Measurements from ENCODE around the gene SLC35F5.
"Not testable (repeated sequence)": the region's sequence is repeated elsewhere in the genome, so short reads cannot be mapped to it uniquely, and the experiment has no call there.

The SLC35F5 gene

DNA sequence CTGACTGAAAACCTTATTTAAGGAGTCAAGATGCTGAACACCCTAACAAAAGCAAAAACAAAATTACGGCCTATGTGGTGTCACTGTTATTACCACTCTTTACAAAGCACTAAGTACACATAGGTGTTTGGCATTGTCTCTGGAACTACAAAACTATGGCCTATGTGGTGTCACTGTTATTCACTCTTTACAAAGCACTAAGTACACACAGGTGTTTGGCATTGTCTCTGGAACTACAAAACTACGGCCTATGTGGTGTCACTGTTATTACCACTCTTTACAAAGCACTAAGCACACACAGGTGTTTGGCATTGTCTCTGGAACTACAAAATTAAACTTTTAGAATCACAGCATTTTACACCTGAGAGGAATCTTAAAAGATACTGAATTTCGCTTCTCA is 47.4 kb downstream of the SLC35F5 start:
- DNase-seq (ENCODE audit: low read depth), result no peak
- TF ChIP-seq, protein P1, sequence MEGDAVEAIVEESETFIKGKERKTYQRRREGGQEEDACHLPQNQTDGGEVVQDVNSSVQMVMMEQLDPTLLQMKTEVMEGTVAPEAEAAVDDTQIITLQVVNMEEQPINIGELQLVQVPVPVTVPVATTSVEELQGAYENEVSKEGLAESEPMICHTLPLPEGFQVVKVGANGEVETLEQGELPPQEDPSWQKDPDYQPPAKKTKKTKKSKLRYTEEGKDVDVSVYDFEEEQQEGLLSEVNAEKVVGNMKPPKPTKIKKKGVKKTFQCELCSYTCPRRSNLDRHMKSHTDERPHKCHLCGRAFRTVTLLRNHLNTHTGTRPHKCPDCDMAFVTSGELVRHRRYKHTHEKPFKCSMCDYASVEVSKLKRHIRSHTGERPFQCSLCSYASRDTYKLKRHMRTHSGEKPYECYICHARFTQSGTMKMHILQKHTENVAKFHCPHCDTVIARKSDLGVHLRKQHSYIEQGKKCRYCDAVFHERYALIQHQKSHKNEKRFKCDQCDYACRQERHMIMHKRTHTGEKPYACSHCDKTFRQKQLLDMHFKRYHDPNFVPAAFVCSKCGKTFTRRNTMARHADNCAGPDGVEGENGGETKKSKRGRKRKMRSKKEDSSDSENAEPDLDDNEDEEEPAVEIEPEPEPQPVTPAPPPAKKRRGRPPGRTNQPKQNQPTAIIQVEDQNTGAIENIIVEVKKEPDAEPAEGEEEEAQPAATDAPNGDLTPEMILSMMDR (conservative IDR thresholded peaks at IDR 0.05; ENCODE audit: control insufficient read depth, insufficient read depth, low read depth, low read length), result no peak

DNA sequence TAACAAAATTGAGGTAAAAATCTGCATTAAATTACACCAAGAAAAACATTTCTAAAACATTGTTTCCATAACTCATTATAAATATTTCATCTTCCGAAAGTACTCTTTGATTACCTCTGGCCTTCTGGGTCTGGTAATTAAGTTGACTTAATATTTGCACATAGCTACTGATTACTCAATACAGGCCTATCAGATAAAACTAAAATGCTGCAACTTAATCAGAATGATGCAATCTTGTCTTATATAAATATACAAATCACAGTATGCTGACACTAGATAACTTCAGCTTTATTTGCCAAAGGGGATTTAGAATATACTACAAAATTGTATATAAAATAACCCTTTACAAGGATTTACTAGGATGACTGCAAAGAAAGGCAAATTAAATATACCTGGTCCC is 49.3 kb downstream of the SLC35F5 start:
- no peak overlapping the region for H3K4me3 ChIP-seq (ENCODE audit: control insufficient read depth, low read depth, low read length)
- no peak for DNase-seq (ENCODE audit: low read depth)
- TF ChIP-seq, protein P1 (conservative IDR thresholded peaks at IDR 0.05; ENCODE audit: control insufficient read depth, insufficient read depth, low read depth, low read length), result no peak

More for the DNA sequence above, 47.4 kb downstream of the SLC35F5 start:
- H3K4me3 ChIP-seq (ENCODE audit: control insufficient read depth, low read depth, low read length), result no peak overlapping the region

DNA sequence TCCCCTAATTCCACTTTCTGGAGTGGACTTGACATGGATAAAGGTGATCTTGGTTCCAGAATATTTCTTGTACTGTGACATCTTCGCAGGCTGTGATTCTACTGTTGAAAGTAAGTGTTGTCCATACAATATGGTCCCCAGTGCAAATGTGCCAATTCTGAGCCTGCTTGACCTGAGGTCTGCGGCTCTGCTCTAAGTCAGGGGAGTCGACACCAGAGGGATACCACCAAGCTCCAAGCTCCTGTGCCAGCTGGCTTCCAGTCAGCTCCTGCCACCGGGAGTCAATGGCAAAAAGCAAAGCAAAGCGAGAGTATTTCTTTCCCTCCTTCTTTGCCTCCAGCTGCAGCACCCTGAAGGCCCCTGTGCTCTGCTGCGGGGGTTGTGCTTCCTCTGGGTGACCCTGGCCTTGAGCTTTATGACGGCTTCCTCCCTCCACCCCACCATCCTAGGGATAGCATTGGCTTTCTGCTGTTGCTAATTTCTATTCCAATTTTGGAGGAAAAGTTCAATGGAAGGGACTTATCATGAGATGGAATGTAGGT is 50.4 kb downstream of the SLC35F5 start:
- TF ChIP-seq, protein P1 (conservative IDR thresholded peaks at IDR 0.05; ENCODE audit: control insufficient read depth, insufficient read depth, low read depth, low read length), result no peak
- no peak overlapping the region for H3K4me3 ChIP-seq (ENCODE audit: control insufficient read depth, low read depth, low read length)
- DNase-seq (ENCODE audit: low read depth), result no peak

DNA sequence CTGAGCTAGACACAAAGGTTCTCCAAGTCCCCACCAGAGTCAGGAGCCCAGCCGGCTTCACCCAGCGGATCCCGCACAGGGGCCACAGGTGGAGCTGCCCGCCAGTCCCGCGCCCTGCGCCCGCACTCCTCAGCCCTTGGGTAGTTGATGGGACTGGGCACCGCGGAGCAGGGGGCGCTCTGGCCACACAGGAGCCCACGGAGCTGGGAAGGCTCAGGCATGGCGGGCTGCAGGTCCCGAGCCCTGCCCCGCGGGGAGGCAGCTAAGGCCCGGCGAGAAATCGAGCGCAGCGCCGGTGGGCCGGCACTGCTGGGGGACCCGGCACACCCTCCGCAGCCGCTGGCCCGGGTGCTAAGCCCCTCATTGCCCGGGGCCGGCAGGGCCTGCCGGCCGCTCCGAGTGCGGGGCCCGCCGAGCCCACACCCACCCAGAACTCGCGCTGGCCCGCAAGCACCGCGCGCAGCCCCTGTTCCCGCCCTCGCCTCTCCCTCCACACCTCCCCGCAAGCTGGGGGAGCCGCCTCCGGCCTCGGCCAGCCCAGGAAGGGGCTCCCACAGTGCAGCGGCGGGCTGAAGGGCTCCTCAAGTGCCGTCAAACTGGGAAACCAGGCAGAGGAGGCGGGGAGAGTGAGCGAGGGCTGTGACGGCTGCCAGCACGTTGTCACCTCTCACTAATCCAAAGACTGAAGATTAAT is 52.0 kb downstream of the SLC35F5 start:
- H3K4me3 ChIP-seq (ENCODE audit: control insufficient read depth, low read depth, low read length); DNase-seq (ENCODE audit: low read depth): not testable (repeated sequence)

DNA sequence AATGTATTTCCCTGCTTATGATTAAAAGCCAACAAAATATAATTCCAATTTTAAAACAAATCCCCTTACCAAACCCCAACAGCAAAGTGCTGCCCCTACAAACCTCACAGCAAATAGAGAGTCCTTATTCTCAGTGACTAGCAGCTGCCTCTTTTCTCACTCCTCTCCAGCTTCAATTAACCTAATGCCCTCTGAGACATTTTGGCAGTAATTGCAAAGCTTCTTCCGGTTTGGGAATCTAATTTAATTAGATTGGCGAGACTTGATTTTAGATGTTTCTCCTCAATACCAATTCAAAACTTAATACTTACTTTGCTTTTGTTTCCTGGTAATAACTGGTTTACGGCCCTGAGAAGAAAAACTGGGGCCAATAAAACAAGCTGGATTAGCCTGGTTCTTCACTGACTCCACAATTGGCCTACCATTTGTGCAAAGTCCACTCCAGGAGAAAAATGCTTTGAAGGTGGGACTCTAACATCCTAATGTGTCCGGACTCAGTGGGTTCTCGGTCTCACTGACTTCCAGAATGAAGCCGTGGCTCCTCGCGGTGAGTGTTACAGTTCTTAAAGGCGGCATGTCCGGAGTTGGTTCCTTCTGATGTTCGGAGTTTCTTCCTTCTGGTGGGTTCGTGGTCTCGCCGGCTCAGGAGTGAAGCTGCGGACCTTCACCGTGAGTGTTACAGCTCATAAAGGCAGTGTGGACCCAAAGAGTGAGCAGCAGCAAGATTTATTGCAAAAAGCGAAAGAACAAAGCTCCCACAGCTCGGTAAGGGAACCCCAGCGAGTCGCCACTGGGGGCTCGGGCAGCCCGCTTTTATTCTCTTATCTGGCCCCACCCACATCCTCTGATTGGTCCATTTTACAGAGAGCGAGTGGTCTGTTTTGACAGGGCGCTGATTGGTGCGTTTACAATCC is 52.8 kb downstream of the SLC35F5 start:
- TF ChIP-seq, protein P1 (conservative IDR thresholded peaks at IDR 0.05; ENCODE audit: control insufficient read depth, insufficient read depth, low read depth, low read length), result no peak
- DNase-seq (ENCODE audit: low read depth), result no peak

DNA sequence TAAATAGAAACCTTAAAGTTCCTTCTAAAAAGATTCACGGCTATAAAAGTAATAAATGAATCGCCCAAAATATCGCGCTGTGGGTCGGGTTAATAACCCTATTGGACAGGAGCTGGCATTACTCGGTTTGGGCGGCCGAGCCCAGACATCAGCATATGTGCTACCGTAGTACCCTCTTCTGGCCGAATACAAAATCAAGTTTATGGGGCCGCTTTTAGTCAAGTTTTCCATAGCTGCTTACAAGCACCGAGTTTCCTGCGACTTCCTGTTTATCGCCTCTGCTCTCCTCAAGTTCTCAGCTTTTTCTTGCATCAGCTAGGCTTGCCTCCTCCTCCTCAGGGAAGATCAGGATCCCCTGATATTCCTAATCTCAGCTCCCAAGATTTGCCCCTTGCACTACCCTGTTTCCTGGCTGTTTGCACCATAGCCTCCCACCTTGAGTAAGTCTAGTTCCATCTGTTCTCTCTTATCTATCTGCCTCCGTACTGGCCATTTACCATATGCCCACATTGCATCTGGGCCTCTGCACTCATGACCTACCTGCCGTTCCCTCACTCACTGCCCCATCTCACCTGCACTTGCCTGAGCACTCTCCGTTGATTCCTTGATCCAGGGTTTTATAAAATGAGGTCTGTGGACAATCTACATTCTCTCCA is 56.1 kb downstream of the SLC35F5 start:
- H3K4me3 ChIP-seq (ENCODE audit: control insufficient read depth, low read depth, low read length), result no peak overlapping the region
- DNase-seq (ENCODE audit: low read depth), result no peak
- TF ChIP-seq, protein P1 (conservative IDR thresholded peaks at IDR 0.05; ENCODE audit: control insufficient read depth, insufficient read depth, low read depth, low read length), result no peak

More for the DNA sequence above, 52.8 kb downstream of the SLC35F5 start:
- no peak overlapping the region for H3K4me3 ChIP-seq (ENCODE audit: control insufficient read depth, low read depth, low read length)

Data from fibroblast of mammary gland (primary cell).